Endothelial cell (in vitro differentiated cells): ENCODE data around the gene SLC5A9. TPM values are rescaled to one million over a fixed set of nuclear protein-coding genes. Genes with fewer than 3 reads are reported as not detected.

Source experiments
- DNase-seq: peaks from one replicate; pipeline ENCODE4 v3.0.0; 2021; ENCODE audit warnings: low spot score
- H3K27ac Mint-ChIP-seq: one replicate; pipeline ENCODE4 v1.8.0; 2021; ENCODE audit warnings: mixed read lengths, inconsistent platforms; ENCODE audit not compliant: unreplicated experiment
- H3K27me3 Mint-ChIP-seq: one replicate; pipeline ENCODE4 v1.8.0; 2021; ENCODE audit warnings: mild to moderate bottlenecking, moderate library complexity, mixed read lengths, inconsistent platforms; ENCODE audit not compliant: unreplicated experiment
- H3K36me3 Mint-ChIP-seq: one replicate; pipeline ENCODE4 v1.8.0; 2021; ENCODE audit warnings: mild to moderate bottlenecking, low read depth, mixed read lengths, inconsistent platforms; ENCODE audit not compliant: unreplicated experiment
- H3K4me1 Mint-ChIP-seq: one replicate; pipeline ENCODE4 v1.8.0; 2021; ENCODE audit warnings: mild to moderate bottlenecking, mixed read lengths, inconsistent platforms; ENCODE audit not compliant: unreplicated experiment
- H3K4me3 Mint-ChIP-seq: one replicate; pipeline ENCODE4 v1.8.0; 2021; ENCODE audit warnings: mild to moderate bottlenecking, mixed read lengths, inconsistent platforms; ENCODE audit not compliant: unreplicated experiment
- H3K9me3 Mint-ChIP-seq: one replicate; pipeline ENCODE4 v1.8.0; 2021; ENCODE audit warnings: mixed read lengths, inconsistent platforms; ENCODE audit not compliant: unreplicated experiment
- total RNA-seq: library from RNA; stranded (reverse); fragmentation: NEBNext Ultra II Directional; extraction: Animal tissue kit (Norgen Biotek cat#: 25700); gene quantifications from one replicate; pipeline ENCODE4 v1.2.1, GENCODE V29; 2021; ENCODE audit not compliant: unreplicated experiment
- TF ChIP-seq, protein P1 (sequence below): fragments of 200-600 bp; sonication (generic); IDR thresholded peaks from one replicate; pipeline ENCODE4 v1.5.0; 2021; ENCODE audit warnings: antibody characterized with exemption; ENCODE audit not compliant: unreplicated experiment

SLC5A9 gene
- total RNA-seq, 1 donor from 2014 or later: 1.1 TPM

DNA sequence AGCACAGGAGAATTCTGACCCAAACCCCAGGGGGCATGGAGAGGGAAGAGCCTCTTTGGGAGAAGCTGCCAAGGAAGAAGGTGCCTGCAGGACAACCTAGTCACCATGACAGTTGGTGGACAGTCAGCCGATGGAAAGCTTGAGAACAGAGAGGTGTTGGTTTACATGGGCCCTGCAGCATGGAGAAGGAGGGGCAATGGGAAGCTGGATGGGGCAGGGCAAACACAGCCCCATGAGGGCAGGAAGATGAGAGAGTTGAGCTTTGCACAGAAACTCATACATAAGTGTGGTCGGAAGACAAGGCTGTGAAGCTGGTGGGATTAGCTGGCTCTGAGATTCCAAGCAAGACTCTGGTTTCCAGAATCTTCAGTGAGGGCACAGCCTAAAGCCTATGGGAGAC lies 6.6 kb upstream of the SLC5A9 start:
- H3K4me1 Mint-ChIP-seq: peaks cover 29% of the 10 kb centered on the region
- H3K27ac Mint-ChIP-seq: no peak overlapping the region
- no peak overlapping the region for H3K4me3 Mint-ChIP-seq

GRCh38 chr1:48216313-48216712 lies 6.2 kb upstream of the SLC5A9 start:
- no peaks in the 10 kb centered on the region for H3K9me3 Mint-ChIP-seq
- peaks cover 27% of the 10 kb centered on the region for H3K4me1 Mint-ChIP-seq
- H3K27me3 Mint-ChIP-seq: peaks cover 4% of the 10 kb centered on the region

More for the DNA sequence above, 6.6 kb upstream of the SLC5A9 start:
- Mint-ChIP-seq H3K9me3 (no peaks in the 10 kb centered on the region), H3K36me3 (peaks cover 2% of the 10 kb centered on the region), H3K27me3 (peaks cover 4% of the 10 kb centered on the region)
- TF ChIP-seq, protein P1, sequence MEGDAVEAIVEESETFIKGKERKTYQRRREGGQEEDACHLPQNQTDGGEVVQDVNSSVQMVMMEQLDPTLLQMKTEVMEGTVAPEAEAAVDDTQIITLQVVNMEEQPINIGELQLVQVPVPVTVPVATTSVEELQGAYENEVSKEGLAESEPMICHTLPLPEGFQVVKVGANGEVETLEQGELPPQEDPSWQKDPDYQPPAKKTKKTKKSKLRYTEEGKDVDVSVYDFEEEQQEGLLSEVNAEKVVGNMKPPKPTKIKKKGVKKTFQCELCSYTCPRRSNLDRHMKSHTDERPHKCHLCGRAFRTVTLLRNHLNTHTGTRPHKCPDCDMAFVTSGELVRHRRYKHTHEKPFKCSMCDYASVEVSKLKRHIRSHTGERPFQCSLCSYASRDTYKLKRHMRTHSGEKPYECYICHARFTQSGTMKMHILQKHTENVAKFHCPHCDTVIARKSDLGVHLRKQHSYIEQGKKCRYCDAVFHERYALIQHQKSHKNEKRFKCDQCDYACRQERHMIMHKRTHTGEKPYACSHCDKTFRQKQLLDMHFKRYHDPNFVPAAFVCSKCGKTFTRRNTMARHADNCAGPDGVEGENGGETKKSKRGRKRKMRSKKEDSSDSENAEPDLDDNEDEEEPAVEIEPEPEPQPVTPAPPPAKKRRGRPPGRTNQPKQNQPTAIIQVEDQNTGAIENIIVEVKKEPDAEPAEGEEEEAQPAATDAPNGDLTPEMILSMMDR: no peak
- DNase-seq: no peak

DNA sequence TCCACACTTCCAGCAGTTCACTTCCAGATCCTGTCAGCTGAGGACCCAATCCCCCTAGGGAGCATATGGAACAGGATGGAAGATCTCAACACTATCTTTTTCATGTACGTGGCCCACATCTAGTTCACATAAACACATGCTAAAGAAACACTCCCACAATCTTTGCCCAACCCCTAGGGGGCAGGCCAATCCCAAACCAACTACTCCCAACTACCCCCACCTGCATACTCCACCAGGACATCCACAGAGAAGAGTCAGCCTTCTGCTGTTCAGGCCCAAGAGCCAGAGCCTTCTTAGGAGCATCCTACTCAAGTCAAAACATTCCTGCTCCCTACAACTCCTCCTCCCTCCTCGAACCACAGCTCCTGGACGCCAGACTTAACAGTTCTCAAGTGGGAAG lies 5.6 kb upstream of the SLC5A9 start:
- H3K36me3 Mint-ChIP-seq: peaks cover 2% of the 10 kb centered on the region
- peaks cover 4% of the 10 kb centered on the region for H3K27me3 Mint-ChIP-seq
- TF ChIP-seq, protein P1: peak; percentile 25
- H3K4me3 Mint-ChIP-seq: no peak overlapping the region
- H3K4me1 Mint-ChIP-seq: peaks cover 27% of the 10 kb centered on the region
- H3K9me3 Mint-ChIP-seq: no peaks in the 10 kb centered on the region
- no peak overlapping the region for H3K27ac Mint-ChIP-seq
- DNase-seq: no peak

More at GRCh38 chr1:48216313-48216712, 6.2 kb upstream of the SLC5A9 start:
- no peak overlapping the region for H3K4me3 Mint-ChIP-seq
- peaks cover 2% of the 10 kb centered on the region for H3K36me3 Mint-ChIP-seq
- H3K27ac Mint-ChIP-seq: no peak overlapping the region
- DNase-seq: no peak
- TF ChIP-seq, protein P1: no peak

GRCh38 chr1:48217856-48218255 lies 4.7 kb upstream of the SLC5A9 start:
- H3K27ac Mint-ChIP-seq: no peak overlapping the region
- DNase-seq: no peak
- H3K4me1 Mint-ChIP-seq: peaks cover 25% of the 10 kb centered on the region
- peaks cover 7% of the 10 kb centered on the region for H3K27me3 Mint-ChIP-seq
- H3K4me3 Mint-ChIP-seq: no peak overlapping the region
- H3K9me3 Mint-ChIP-seq: no peaks in the 10 kb centered on the region
- peaks cover 2% of the 10 kb centered on the region for H3K36me3 Mint-ChIP-seq
- TF ChIP-seq, protein P1: no peak

GRCh38 chr1:48219803-48220202 lies 2.7 kb upstream of the SLC5A9 start:
- no peaks in the 10 kb centered on the region for H3K9me3 Mint-ChIP-seq
- no peak overlapping the region for H3K27ac Mint-ChIP-seq

More at GRCh38 chr1:48219803-48220202, 2.7 kb upstream of the SLC5A9 start:
- Mint-ChIP-seq H3K36me3 (peaks cover 2% of the 10 kb centered on the region), H3K4me3 (no peak overlapping the region), H3K27me3 (peaks cover 5% of the 10 kb centered on the region), H3K4me1 (peaks cover 20% of the 10 kb centered on the region)
- DNase-seq: no peak
- TF ChIP-seq, protein P1: no peak
